ENCODE data around the gene ZNF544. TPM values are rescaled to one million over a fixed set of nuclear protein-coding genes. Genes with fewer than 3 reads are reported as not detected.

ZNF544 gene
- total RNA-seq, 1 experiment from 2014 or later, result 50.5 TPM

DNA sequence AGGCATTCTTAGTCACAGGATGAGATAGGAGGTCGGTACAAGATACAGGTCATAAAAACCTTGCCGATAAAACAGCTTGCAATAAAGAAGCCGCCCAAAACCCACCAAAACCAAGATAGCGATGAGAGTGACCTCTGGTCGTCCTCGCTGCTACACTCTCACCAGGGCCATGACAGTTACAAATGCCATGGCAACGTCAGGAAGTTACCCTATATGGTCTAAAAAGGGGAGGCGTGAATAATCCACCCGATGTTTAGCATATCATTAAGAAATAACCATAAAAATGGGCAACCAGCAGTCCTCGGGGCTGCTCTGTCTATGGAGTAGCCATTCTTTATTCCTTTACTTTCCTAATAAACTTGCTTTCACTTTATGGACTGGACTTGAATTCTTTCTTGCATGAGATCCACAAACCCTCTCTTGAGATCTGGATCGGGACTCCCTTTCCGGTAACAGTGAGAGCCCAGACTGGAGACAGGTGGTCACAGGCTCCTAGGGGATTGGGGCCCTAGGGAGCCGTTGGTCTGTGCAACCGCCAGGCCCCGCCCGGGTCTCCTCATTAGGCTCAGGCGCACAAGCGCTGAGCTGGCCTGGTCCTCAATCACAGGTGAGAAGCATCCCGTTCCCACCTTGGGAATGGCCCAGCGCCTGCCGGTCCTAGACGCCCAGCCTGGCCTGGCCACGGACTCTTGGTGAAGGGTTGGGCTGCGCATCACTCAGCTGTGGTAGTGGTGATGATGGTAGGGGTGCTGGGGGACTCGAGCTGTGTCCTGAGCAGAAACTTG is 10.9 kb upstream of the ZNF544 start:
- peaks cover 20% of the 10 kb centered on the region for H3K9me3 ChIP-seq (ENCODE audit: low read depth, low read length, poor library complexity, severe bottlenecking)
- POLR2A ChIA-PET (ENCODE audit: low non-redundant PET), result interaction anchor here (0.5 kb wide), 1 partner anchor 341 kb away, joined by 3 read pairs; no protein-coding TSS in a partner anchor
- TF ChIP-seq EZH2 (IDR thresholded peaks at IDR 0.05; ENCODE audit: borderline replicate concordance, low read depth, low read length, poor library complexity, severe bottlenecking), result no peak
- TF ChIP-seq, protein P1, sequence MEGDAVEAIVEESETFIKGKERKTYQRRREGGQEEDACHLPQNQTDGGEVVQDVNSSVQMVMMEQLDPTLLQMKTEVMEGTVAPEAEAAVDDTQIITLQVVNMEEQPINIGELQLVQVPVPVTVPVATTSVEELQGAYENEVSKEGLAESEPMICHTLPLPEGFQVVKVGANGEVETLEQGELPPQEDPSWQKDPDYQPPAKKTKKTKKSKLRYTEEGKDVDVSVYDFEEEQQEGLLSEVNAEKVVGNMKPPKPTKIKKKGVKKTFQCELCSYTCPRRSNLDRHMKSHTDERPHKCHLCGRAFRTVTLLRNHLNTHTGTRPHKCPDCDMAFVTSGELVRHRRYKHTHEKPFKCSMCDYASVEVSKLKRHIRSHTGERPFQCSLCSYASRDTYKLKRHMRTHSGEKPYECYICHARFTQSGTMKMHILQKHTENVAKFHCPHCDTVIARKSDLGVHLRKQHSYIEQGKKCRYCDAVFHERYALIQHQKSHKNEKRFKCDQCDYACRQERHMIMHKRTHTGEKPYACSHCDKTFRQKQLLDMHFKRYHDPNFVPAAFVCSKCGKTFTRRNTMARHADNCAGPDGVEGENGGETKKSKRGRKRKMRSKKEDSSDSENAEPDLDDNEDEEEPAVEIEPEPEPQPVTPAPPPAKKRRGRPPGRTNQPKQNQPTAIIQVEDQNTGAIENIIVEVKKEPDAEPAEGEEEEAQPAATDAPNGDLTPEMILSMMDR (conservative IDR thresholded peaks at IDR 0.05; ENCODE audit: low read depth, low read length), result no peak

DNA sequence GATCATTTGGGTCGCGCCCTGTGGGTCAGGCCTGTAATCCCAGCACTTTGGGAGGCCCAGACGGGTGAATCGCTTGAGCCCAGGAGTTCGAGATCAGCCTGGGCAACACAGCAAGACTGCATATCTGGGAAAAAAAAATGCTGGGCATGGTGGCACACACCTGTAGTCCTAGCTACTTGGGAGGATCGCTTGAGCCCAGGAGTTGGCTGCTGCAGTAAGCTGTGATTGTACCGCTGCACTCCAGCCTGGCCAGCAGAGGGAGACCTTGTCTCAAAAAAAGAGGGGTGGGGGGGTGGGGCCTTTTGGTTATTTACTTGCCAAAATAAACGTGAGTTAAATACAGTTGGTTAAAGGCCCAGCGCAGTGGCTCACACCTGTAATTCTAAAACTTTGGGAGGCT is 9.8 kb upstream of the ZNF544 start:
- Histone ChIP-seq H3K4me3 (ENCODE audit: low read depth, low read length, poor library complexity, severe bottlenecking) (no peak overlapping the region), H3K9me3 (ENCODE audit: low read depth, low read length, poor library complexity, severe bottlenecking) (peaks cover 9% of the 10 kb centered on the region), H3K4me1 (ENCODE audit: insufficient read depth, low read length, poor library complexity, severe bottlenecking) (no peaks in the 10 kb centered on the region), H3K36me3 (ENCODE audit: insufficient read depth, low read length, poor library complexity, severe bottlenecking) (peaks cover 2% of the 10 kb centered on the region), H3K27ac (ENCODE audit: low read depth, low read length, poor library complexity, severe bottlenecking) (no peak overlapping the region), H3K27me3 (replicated peaks; ENCODE audit: insufficient read depth, low read depth, low read length, poor library complexity) (no peaks in the 10 kb centered on the region)
- intact Hi-C loops (cut with micrococcal nuclease; ENCODE audit: unreplicated experiment), result no loop called here
- POLR2A ChIA-PET (ENCODE audit: low non-redundant PET), result interaction anchor here (0.6 kb wide), 1 partner anchor 32 kb away, joined by 10 read pairs; no protein-coding TSS in a partner anchor
- CTCF ChIA-PET, result interaction anchor here (0.6 to 0.7 kb wide), 4 partner anchors 16 to 114 kb away, joined by 6 to 7 read pairs (median 6); no protein-coding TSS in a partner anchor
- peak; percentile 43 for DNase-seq (ENCODE audit: low spot score)
- TF ChIP-seq EZH2 (IDR thresholded peaks at IDR 0.05; ENCODE audit: borderline replicate concordance, low read depth, low read length, poor library complexity, severe bottlenecking), result no peak
- TF ChIP-seq, protein P1 (conservative IDR thresholded peaks at IDR 0.05; ENCODE audit: low read depth, low read length), result peak; percentile 36; the same call in 1 of the 2 replicates
- BruUV-seq (replicated peaks), result no TSS peak

More for the DNA sequence above, 10.9 kb upstream of the ZNF544 start:
- Histone ChIP-seq H3K4me1 (ENCODE audit: insufficient read depth, low read length, poor library complexity, severe bottlenecking) (no peaks in the 10 kb centered on the region), H3K27me3 (replicated peaks; ENCODE audit: insufficient read depth, low read depth, low read length, poor library complexity) (no peaks in the 10 kb centered on the region), H3K27ac (ENCODE audit: low read depth, low read length, poor library complexity, severe bottlenecking) (no peak overlapping the region), H3K36me3 (ENCODE audit: insufficient read depth, low read length, poor library complexity, severe bottlenecking) (peaks cover 13% of the 10 kb centered on the region), H3K4me3 (ENCODE audit: low read depth, low read length, poor library complexity, severe bottlenecking) (no peak overlapping the region)
- intact Hi-C loops (cut with micrococcal nuclease; ENCODE audit: unreplicated experiment), result no loop called here
- CTCF ChIA-PET, result no interaction called here
- DNase-seq (ENCODE audit: low spot score), result no peak
- no TSS peak for BruUV-seq (replicated peaks)

DNA sequence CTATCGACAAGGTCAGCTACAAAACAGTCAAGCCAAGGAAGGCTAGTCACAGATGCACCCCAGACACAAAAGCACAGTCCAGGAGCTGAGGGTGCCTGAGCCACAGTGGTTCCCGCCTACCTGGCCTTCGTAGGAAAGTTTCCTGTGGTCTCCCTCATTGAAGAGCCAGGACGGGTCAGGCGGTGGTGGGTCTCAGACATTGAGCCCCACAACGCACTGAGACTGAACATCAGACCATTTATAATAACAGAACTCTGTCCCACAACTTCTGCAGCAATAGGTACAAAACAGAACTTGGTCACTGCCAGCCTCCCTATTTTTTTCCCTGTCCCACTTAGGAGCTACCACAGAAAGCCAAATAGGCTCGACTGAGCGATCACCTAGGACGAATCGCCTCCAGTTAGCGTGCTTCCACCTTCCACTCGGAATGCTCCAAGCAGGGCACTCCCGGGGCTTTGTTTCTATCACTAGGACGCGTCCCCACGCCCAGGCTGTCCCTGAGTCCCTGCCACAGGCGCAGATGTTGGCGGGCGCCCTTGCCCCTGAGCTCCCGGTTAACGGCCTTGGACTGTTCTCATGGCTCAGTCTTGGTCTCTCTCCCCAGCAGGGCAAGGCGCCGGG is 640 bp upstream of the ZNF544 start:
- TF ChIP-seq EZH2 (IDR thresholded peaks at IDR 0.05; ENCODE audit: borderline replicate concordance, low read depth, low read length, poor library complexity, severe bottlenecking), result no peak
- TF ChIP-seq, protein P1 (conservative IDR thresholded peaks at IDR 0.05; ENCODE audit: low read depth, low read length), result no peak
- intact Hi-C loops (cut with micrococcal nuclease; ENCODE audit: unreplicated experiment), result loop anchor here (2.0 kb wide), 1 partner anchor 51 kb away; the partner anchor contains the start of gene ZNF8
- DNase-seq (ENCODE audit: low spot score), result no peak
- BruUV-seq (replicated peaks), result TSS peak; percentile 87
- Histone ChIP-seq H3K27ac (ENCODE audit: low read depth, low read length, poor library complexity, severe bottlenecking) (peak overlapping the region; percentile 84), H3K36me3 (ENCODE audit: insufficient read depth, low read length, poor library complexity, severe bottlenecking) (peaks cover 36% of the 10 kb centered on the region), H3K9me3 (ENCODE audit: low read depth, low read length, poor library complexity, severe bottlenecking) (no peaks in the 10 kb centered on the region), H3K27me3 (replicated peaks; ENCODE audit: insufficient read depth, low read depth, low read length, poor library complexity) (no peaks in the 10 kb centered on the region), H3K4me1 (ENCODE audit: insufficient read depth, low read length, poor library complexity, severe bottlenecking) (peaks cover 3% of the 10 kb centered on the region), H3K4me3 (ENCODE audit: low read depth, low read length, poor library complexity, severe bottlenecking) (peak overlapping the region; percentile 76)
- ChIA-PET POLR2A (ENCODE audit: low non-redundant PET) (no interaction called here), CTCF (interaction anchor here (0.7 kb wide), 1 partner anchor 45 kb away, joined by 3 read pairs; the partner anchor contains the start of gene ZNF274)
